ENCODE data around the gene SCT.

DNA sequence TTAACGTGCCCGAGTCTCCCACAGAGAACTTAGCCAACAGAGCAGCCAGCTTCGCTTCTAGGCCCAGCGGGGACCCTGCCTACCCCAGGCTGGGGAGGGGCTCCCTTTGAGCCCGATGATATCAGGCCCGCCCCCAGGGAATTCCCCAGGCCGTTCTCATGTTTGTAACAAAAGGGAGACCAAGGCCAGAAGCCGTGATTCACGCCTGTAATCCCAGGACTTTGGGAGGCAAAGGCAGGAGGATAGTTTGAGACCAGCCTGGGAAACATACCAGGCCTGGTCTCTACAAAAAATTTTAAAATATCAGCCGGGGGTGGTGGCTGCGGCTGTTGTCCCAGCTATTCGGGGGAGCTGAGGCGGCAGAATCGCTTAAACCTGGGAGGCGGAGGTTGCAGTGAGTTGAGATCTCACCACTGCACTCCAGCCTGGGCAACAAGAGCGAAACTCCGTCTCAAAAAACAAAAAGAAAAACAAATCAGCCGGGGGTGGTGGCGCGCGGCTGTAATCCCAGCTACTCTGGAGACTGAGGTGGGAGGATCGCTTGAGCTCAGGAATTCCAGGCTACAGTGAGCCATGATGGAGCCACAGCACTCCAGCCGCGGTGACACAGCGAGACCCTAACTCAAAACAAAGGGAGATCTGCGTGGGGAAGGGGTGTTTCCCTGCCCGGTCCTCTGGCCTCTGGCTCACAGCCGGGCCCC lies 11.8 kb upstream of the SCT start:
- TF ChIP-seq CTCF (conservative IDR thresholded peaks at IDR 0.05) (no peak), ZFX (IDR thresholded peaks at IDR 0.05) (no peak)
